ENCODE measurements around the gene AMBP. TPM values are rescaled to one million over a fixed set of nuclear protein-coding genes. Genes with fewer than 3 reads are reported as not detected.

AMBP gene
- total RNA-seq, 5 donors from 2014 or later (not counting 1 experiment from before 2014, with no cell fraction given) = 2.2 to 3.3 (median 3.0) TPM; not detected in 2

DNA sequence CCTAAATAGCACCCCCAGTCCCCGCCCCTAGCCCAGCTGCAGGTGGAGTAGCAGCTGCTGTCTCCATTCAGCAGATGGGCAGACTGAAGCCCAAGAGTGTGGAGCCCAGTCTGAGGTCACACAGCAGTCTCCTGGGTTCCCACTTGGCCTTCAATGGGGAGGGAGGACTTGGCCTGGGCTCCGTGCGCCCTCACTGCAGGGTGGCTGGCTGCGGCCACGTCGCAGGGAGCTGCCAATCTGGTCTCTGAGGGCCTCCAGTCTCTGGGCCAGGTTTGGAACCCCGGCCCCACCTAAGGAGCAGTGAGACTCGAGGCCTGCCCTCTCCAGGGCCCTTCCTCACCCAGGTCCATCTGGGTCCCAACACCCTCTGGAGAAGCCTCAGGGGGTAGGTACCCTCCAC is 13.6 kb upstream of the AMBP start:
- H3K27me3 Mint-ChIP-seq = peaks cover 29 to 45% of the 10 kb centered on the region in 2 donors
- 70% methylated on average over 8 of the region's 8 CpGs for WGBS (ENCODE audit: insufficient coverage)
- no peaks in the 10 kb centered on the region for H3K36me3 ChIP-seq (ENCODE audit: control insufficient read depth in 2 of 2, extremely low read depth in 1 of 2, insufficient read depth in 1 of 2, low read length in 1 of 2)
- DNase-seq (no peak), ATAC-seq (replicated peaks in 1 of 4) (no peak)
- H3K9me3 ChIP-seq = no peaks in the 10 kb centered on the region
- H3K4me3 ChIP-seq (ENCODE audit: control insufficient read depth in 1 of 2, extremely low read depth in 1 of 2, low read length in 1 of 2) = no peak overlapping the region
- peaks cover 4 to 7% (median 6%) of the 10 kb centered on the region in 3 donors for H3K4me1 Mint-ChIP-seq
- H3K27ac Mint-ChIP-seq = no peak overlapping the region
- CTCF ChIA-PET = interaction anchor here in 1 of 2 donors (0.8 kb wide), 1 partner anchor 9 kb away, joined by 3 read pairs; no protein-coding TSS in a partner anchor
- no peaks in the 10 kb centered on the region for H3K36me3 Mint-ChIP-seq
- no peak overlapping the region for H3K27ac ChIP-seq (ENCODE audit: low read length)
- peaks cover 2 to 48% of the 10 kb centered on the region in 2 experiments for H3K27me3 ChIP-seq (replicated peaks in 1 of 2; ENCODE audit: control insufficient read depth in 2 of 2, extremely low read depth in 1 of 2, insufficient read depth in 2 of 2, low read length in 1 of 2)
- H3K4me1 ChIP-seq (ENCODE audit: control insufficient read depth in 1 of 2, extremely low read depth in 1 of 2, insufficient read depth in 2 of 2, low read length in 2 of 2) = no peaks in the 10 kb centered on the region
- POLR2A ChIA-PET = no interaction called here
- no peak overlapping the region for H3K4me3 Mint-ChIP-seq
- no peaks in the 10 kb centered on the region for H3K9me3 Mint-ChIP-seq

GRCh38 chr9:114090798-114091197 is 12.7 kb upstream of the AMBP start:
- Mint-ChIP-seq H3K4me3 (no peak overlapping the region), H3K36me3 (no peaks in the 10 kb centered on the region), H3K4me1 (no peaks in the 10 kb centered on the region), H3K9me3 (no peaks in the 10 kb centered on the region), H3K27me3 (peaks cover 23 to 36% of the 10 kb centered on the region in 2 donors), H3K27ac (no peak overlapping the region)
- no peaks in the 10 kb centered on the region for H3K4me1 ChIP-seq (ENCODE audit: control insufficient read depth in 1 of 2, extremely low read depth in 1 of 2, insufficient read depth in 2 of 2, low read length in 2 of 2)
- no peaks in the 10 kb centered on the region for H3K9me3 ChIP-seq
- DNase-seq = no peak
- no peaks in the 10 kb centered on the region for H3K36me3 ChIP-seq (ENCODE audit: control insufficient read depth in 2 of 2, extremely low read depth in 1 of 2, insufficient read depth in 1 of 2, low read length in 1 of 2)
- ChIA-PET POLR2A (no interaction called here), CTCF (interaction anchor here in 1 of 2 donors (0.8 kb wide), 1 partner anchor 9 kb away, joined by 3 read pairs; no protein-coding TSS in a partner anchor)
- no peak for ATAC-seq (replicated peaks in 1 of 4)
- no peak overlapping the region for H3K27ac ChIP-seq (ENCODE audit: low read length)
- peaks cover 0 to 39% of the 10 kb centered on the region in 2 experiments for H3K27me3 ChIP-seq (replicated peaks in 1 of 2; ENCODE audit: control insufficient read depth in 2 of 2, extremely low read depth in 1 of 2, insufficient read depth in 2 of 2, low read length in 1 of 2)
- 67% methylated on average over 2 of the region's 4 CpGs for WGBS (ENCODE audit: insufficient coverage)
- no peak overlapping the region for H3K4me3 ChIP-seq (ENCODE audit: control insufficient read depth in 1 of 2, extremely low read depth in 1 of 2, low read length in 1 of 2)

- no peaks in the 10 kb centered on the region for H3K9me3 Mint-ChIP-seq
- no peaks in the 10 kb centered on the region for H3K4me1 Mint-ChIP-seq
- no peak for DNase-seq
- Histone ChIP-seq H3K36me3 (ENCODE audit: control insufficient read depth in 2 of 2, extremely low read depth in 1 of 2, insufficient read depth in 1 of 2, low read length in 1 of 2) (no peaks in the 10 kb centered on the region), H3K9me3 (no peaks in the 10 kb centered on the region), H3K4me3 (ENCODE audit: control insufficient read depth in 1 of 2, extremely low read depth in 1 of 2, low read length in 1 of 2) (no peak overlapping the region), H3K27me3 (replicated peaks in 1 of 2; ENCODE audit: control insufficient read depth in 2 of 2, extremely low read depth in 1 of 2, insufficient read depth in 2 of 2, low read length in 1 of 2) (peaks cover 0 to 24% of the 10 kb centered on the region in 2 experiments), H3K4me1 (ENCODE audit: control insufficient read depth in 1 of 2, extremely low read depth in 1 of 2, insufficient read depth in 2 of 2, low read length in 2 of 2) (no peaks in the 10 kb centered on the region), H3K27ac (ENCODE audit: low read length) (no peak overlapping the region)
- POLR2A ChIA-PET = no interaction called here
- CTCF ChIA-PET = interaction anchor here in 1 of 2 donors (0.5 kb wide), 1 partner anchor 211 kb away, joined by 6 read pairs; no protein-coding TSS in a partner anchor
- H3K36me3 Mint-ChIP-seq = no peaks in the 10 kb centered on the region
- H3K4me3 Mint-ChIP-seq = no peak overlapping the region
- peaks cover 11 to 21% of the 10 kb centered on the region in 2 donors for H3K27me3 Mint-ChIP-seq
- 70% methylated on average over 4 of the region's 4 CpGs for WGBS (ENCODE audit: insufficient coverage)
- H3K27ac Mint-ChIP-seq = no peak overlapping the region
- no peak for ATAC-seq (replicated peaks in 1 of 4)
Measured at GRCh38 chr9:114089206-114089840, 11.2 kb upstream of the AMBP start.

DNA sequence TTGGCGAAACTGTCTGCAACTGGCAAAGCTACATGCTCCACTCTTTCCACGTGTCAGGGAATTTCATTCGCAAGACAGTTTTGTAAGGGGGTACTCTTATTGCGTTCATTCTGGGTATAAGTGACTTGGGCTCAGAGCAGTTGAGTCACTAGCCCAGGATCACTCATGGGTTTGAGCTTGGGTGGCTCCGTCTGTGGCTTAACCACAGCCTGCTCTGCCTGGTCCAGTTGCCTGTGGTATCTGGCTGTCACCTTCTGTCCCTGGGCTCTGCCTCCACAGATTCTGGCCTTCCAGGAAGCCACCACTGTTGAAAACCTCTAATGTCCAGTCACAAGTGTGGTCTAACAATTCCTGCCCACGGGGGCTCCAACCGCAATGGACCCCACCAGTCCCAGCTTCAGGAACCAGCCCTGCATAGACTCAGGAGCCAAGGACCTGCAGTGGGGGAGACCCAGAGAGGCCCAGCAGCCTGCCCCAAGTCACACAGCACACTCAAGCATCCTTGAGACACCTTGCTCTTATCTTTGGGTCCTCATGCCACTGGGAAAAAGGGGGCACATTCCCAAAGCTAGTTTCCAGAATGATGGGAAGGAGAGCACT is 10.6 kb upstream of the AMBP start:
- ChIA-PET POLR2A (no interaction called here), CTCF (interaction anchor here in 1 of 2 donors (0.5 kb wide), 1 partner anchor 210 kb away, joined by 6 read pairs; no protein-coding TSS in a partner anchor)
- peaks cover 11 to 18% of the 10 kb centered on the region in 2 donors for H3K27me3 Mint-ChIP-seq
- no peak for ATAC-seq (replicated peaks in 1 of 4)
- Histone ChIP-seq H3K4me1 (ENCODE audit: control insufficient read depth in 1 of 2, extremely low read depth in 1 of 2, insufficient read depth in 2 of 2, low read length in 2 of 2) (no peaks in the 10 kb centered on the region), H3K27ac (ENCODE audit: low read length) (no peak overlapping the region), H3K27me3 (replicated peaks in 1 of 2; ENCODE audit: control insufficient read depth in 2 of 2, extremely low read depth in 1 of 2, insufficient read depth in 2 of 2, low read length in 1 of 2) (peaks cover 0 to 18% of the 10 kb centered on the region in 2 experiments), H3K9me3 (no peaks in the 10 kb centered on the region), H3K36me3 (ENCODE audit: control insufficient read depth in 2 of 2, extremely low read depth in 1 of 2, insufficient read depth in 1 of 2, low read length in 1 of 2) (no peaks in the 10 kb centered on the region), H3K4me3 (ENCODE audit: control insufficient read depth in 1 of 2, extremely low read depth in 1 of 2, low read length in 1 of 2) (no peak overlapping the region)
- H3K9me3 Mint-ChIP-seq = no peaks in the 10 kb centered on the region
- WGBS (ENCODE audit: insufficient coverage) = 74% methylated on average over 7 of the region's 7 CpGs
- no peak for DNase-seq
- no peak overlapping the region for H3K27ac Mint-ChIP-seq
- H3K4me3 Mint-ChIP-seq = no peak overlapping the region
- no peaks in the 10 kb centered on the region for H3K4me1 Mint-ChIP-seq
- H3K36me3 Mint-ChIP-seq = no peaks in the 10 kb centered on the region

- no peaks in the 10 kb centered on the region for H3K36me3 ChIP-seq (ENCODE audit: control insufficient read depth in 2 of 2, extremely low read depth in 1 of 2, insufficient read depth in 1 of 2, low read length in 1 of 2)
- Mint-ChIP-seq H3K4me1 (no peaks in the 10 kb centered on the region), H3K36me3 (no peaks in the 10 kb centered on the region), H3K27me3 (peaks cover 11 to 13% of the 10 kb centered on the region in 2 donors), H3K27ac (no peak overlapping the region), H3K4me3 (no peak overlapping the region), H3K9me3 (no peaks in the 10 kb centered on the region)
- no peaks in the 10 kb centered on the region for H3K9me3 ChIP-seq
- CTCF ChIA-PET = no interaction called here
- 68% methylated on average over 4 of the region's 7 CpGs for WGBS (ENCODE audit: insufficient coverage)
- peaks cover 0 to 9% of the 10 kb centered on the region in 2 experiments for H3K27me3 ChIP-seq (replicated peaks in 1 of 2; ENCODE audit: control insufficient read depth in 2 of 2, extremely low read depth in 1 of 2, insufficient read depth in 2 of 2, low read length in 1 of 2)
- no peaks in the 10 kb centered on the region for H3K4me1 ChIP-seq (ENCODE audit: control insufficient read depth in 1 of 2, extremely low read depth in 1 of 2, insufficient read depth in 2 of 2, low read length in 2 of 2)
- POLR2A ChIA-PET = interaction anchor here in 1 of 2 donors (0.5 kb wide), 1 partner anchor 206 kb away, joined by 3 read pairs; no protein-coding TSS in a partner anchor
- no peak overlapping the region for H3K27ac ChIP-seq (ENCODE audit: low read length)
- no peak overlapping the region for H3K4me3 ChIP-seq (ENCODE audit: control insufficient read depth in 1 of 2, extremely low read depth in 1 of 2, low read length in 1 of 2)
- ATAC-seq (replicated peaks in 1 of 4) (no peak), DNase-seq (no peak)
Measured at GRCh38 chr9:114087721-114088120, 9.6 kb upstream of the AMBP start.

DNA sequence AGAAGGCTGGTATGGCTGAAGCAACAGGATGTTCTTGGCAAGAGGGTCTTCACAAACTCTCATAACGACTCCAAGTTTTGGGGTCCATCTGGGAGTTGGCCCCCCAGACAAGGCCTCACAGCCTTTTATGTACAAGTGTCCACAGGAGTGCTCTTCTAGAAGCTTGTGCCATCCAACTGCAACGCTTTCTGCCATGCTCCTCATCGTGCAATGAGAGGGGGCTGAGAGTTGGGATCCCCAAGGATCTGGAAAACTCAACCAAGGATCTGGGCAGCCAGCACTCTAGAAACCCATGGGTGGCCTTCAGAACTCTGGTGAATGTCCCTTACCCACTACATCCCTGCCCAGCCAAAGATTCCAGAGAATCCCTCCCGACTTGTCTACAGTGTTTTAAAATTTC is 8.5 kb upstream of the AMBP start:
- Mint-ChIP-seq H3K9me3 (no peaks in the 10 kb centered on the region), H3K4me1 (peaks cover 0 to 2% (median 0%) of the 10 kb centered on the region in 3 donors), H3K27ac (no peak overlapping the region), H3K27me3 (peaks cover 9 to 11% of the 10 kb centered on the region in 2 donors), H3K4me3 (no peak overlapping the region), H3K36me3 (no peaks in the 10 kb centered on the region)
- H3K4me3 ChIP-seq (ENCODE audit: control insufficient read depth in 1 of 2, extremely low read depth in 1 of 2, low read length in 1 of 2) = no peak overlapping the region
- no peaks in the 10 kb centered on the region for H3K9me3 ChIP-seq
- ATAC-seq (replicated peaks in 1 of 4) = no peak
- H3K36me3 ChIP-seq (ENCODE audit: control insufficient read depth in 2 of 2, extremely low read depth in 1 of 2, insufficient read depth in 1 of 2, low read length in 1 of 2) = no peaks in the 10 kb centered on the region
- H3K27ac ChIP-seq (ENCODE audit: low read length) = no peak overlapping the region
- no peak for DNase-seq
- POLR2A ChIA-PET = no interaction called here
- H3K27me3 ChIP-seq (replicated peaks in 1 of 2; ENCODE audit: control insufficient read depth in 2 of 2, extremely low read depth in 1 of 2, insufficient read depth in 2 of 2, low read length in 1 of 2) = peaks cover 0 to 11% of the 10 kb centered on the region in 2 experiments
- 62% methylated on average over 3 of the region's 4 CpGs for WGBS (ENCODE audit: insufficient coverage)
- peaks cover 0 to 4% of the 10 kb centered on the region in 2 experiments for H3K4me1 ChIP-seq (ENCODE audit: control insufficient read depth in 1 of 2, extremely low read depth in 1 of 2, insufficient read depth in 2 of 2, low read length in 2 of 2)
- CTCF ChIA-PET = no interaction called here

Data from T-cell (primary cell).